ENCODE measurements around the gene ZNF710. TPM values are rescaled to one million over a fixed set of nuclear protein-coding genes. Genes with fewer than 3 reads are reported as not detected.
A peak's percentile ranks its signal among the peaks of the same experiment; 100 is the strongest.

The ZNF710 gene
- total RNA-seq, 1 experiment from 2014 or later, result 27.3 TPM

GRCh38 chr15:90101969-90102890 is 101.1 kb downstream of the ZNF710 start, which contains the start of gene IDH2:
Gene IDH2, minus strand, starts transcription at chr15:90102468. Its CDS starts 78 bp downstream, at chr15:90102390.
- TF ChIP-seq, protein P1, sequence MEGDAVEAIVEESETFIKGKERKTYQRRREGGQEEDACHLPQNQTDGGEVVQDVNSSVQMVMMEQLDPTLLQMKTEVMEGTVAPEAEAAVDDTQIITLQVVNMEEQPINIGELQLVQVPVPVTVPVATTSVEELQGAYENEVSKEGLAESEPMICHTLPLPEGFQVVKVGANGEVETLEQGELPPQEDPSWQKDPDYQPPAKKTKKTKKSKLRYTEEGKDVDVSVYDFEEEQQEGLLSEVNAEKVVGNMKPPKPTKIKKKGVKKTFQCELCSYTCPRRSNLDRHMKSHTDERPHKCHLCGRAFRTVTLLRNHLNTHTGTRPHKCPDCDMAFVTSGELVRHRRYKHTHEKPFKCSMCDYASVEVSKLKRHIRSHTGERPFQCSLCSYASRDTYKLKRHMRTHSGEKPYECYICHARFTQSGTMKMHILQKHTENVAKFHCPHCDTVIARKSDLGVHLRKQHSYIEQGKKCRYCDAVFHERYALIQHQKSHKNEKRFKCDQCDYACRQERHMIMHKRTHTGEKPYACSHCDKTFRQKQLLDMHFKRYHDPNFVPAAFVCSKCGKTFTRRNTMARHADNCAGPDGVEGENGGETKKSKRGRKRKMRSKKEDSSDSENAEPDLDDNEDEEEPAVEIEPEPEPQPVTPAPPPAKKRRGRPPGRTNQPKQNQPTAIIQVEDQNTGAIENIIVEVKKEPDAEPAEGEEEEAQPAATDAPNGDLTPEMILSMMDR (conservative IDR thresholded peaks at IDR 0.05; ENCODE audit: low read depth, low read length), result no peak
- no peak for TF ChIP-seq EZH2 (IDR thresholded peaks at IDR 0.05; ENCODE audit: borderline replicate concordance, low read depth, low read length, poor library complexity, severe bottlenecking)
- Histone ChIP-seq H3K27me3 (replicated peaks; ENCODE audit: insufficient read depth, low read depth, low read length, poor library complexity) (no peaks in the 10 kb centered on the region), H3K36me3 (ENCODE audit: insufficient read depth, low read length, poor library complexity, severe bottlenecking) (no peaks in the 10 kb centered on the region), H3K4me3 (ENCODE audit: low read depth, low read length, poor library complexity, severe bottlenecking) (peak within 1 kb of the TSS; percentile 96), H3K4me1 (ENCODE audit: insufficient read depth, low read length, poor library complexity, severe bottlenecking) (peaks cover 30% of the 10 kb centered on the region), H3K27ac (ENCODE audit: low read depth, low read length, poor library complexity, severe bottlenecking) (peak within 1 kb of the TSS; percentile 93), H3K9me3 (ENCODE audit: low read depth, low read length, poor library complexity, severe bottlenecking) (no peaks in the 10 kb centered on the region)
- intact Hi-C loops (cut with micrococcal nuclease; ENCODE audit: unreplicated experiment), result no loop called here
- DNase-seq (ENCODE audit: low spot score), result peak; percentile 89
- ChIA-PET POLR2A (ENCODE audit: low non-redundant PET) (interaction anchor here (0.6 to 1.0 kb wide), 3 partner anchors 10 to 117 kb away, joined by 3 to 7 read pairs (median 3); no protein-coding TSS in a partner anchor), CTCF (interaction anchor here (0.6 kb wide), 1 partner anchor 16 kb away, joined by 3 read pairs; no protein-coding TSS in a partner anchor)
- no TSS peak for BruUV-seq (replicated peaks)

DNA sequence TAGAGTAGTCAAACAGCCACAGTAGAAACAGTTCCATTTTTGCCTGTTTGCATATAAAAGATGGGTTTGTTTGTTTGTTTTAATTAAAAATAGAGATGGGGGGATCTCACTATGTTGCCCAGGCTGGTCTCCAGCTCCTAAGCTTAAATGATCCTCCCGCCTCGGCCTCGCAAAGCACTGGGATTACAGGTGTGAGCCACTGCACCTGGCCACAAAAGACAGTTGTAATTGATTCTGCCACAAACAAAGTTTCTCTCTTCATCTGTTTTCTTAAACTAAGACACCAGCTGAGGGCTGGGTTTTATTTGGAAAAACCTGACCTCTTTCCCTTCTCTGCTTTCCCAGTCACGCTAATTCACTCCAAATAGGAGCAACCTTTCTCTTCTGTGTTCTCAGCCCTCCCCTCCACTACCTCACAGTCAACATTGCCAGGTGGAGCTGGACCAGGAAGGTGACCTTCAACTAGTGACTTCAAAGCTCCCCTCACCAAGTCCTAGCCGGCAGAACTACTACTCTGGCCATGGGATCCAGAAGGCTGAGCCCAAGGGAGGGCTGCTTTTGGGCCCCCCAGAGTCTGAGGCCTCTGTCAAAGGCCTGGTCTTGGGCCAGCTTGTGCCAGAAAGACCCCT is 102.7 kb downstream of the ZNF710 start:
- Histone ChIP-seq H3K27ac (ENCODE audit: low read depth, low read length, poor library complexity, severe bottlenecking) (no peak overlapping the region), H3K36me3 (ENCODE audit: insufficient read depth, low read length, poor library complexity, severe bottlenecking) (no peaks in the 10 kb centered on the region), H3K4me3 (ENCODE audit: low read depth, low read length, poor library complexity, severe bottlenecking) (no peak overlapping the region), H3K27me3 (replicated peaks; ENCODE audit: insufficient read depth, low read depth, low read length, poor library complexity) (no peaks in the 10 kb centered on the region), H3K9me3 (ENCODE audit: low read depth, low read length, poor library complexity, severe bottlenecking) (no peaks in the 10 kb centered on the region), H3K4me1 (ENCODE audit: insufficient read depth, low read length, poor library complexity, severe bottlenecking) (peaks cover 18% of the 10 kb centered on the region)
- intact Hi-C loops (cut with micrococcal nuclease; ENCODE audit: unreplicated experiment), result no loop called here
- no TSS peak for BruUV-seq (replicated peaks)
- no peak for DNase-seq (ENCODE audit: low spot score)
- ChIA-PET POLR2A (ENCODE audit: low non-redundant PET) (no interaction called here), CTCF (no interaction called here)
- no peak for TF ChIP-seq EZH2 (IDR thresholded peaks at IDR 0.05; ENCODE audit: borderline replicate concordance, low read depth, low read length, poor library complexity, severe bottlenecking)
- TF ChIP-seq, protein P1 (conservative IDR thresholded peaks at IDR 0.05; ENCODE audit: low read depth, low read length), result no peak

DNA sequence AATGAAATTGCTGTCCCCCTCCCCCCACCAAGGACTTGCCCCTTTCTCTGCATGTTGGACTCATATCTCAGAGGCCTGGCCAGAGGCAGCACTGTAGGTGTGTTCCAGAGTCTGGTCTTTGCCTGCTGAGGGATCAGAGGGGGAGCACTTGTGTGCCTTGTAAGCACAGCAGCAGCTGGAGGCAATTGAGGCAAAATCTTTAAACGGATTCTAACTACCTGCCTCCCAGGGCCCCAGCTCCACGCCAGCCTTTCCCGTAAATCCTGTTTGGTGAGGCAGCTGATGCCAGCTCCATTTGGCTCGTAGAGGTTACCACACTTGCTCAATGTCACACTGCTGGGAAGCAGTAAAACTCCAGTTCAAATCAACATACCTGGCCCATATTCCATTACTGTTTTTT is 103.4 kb downstream of the ZNF710 start:
- DNase-seq (ENCODE audit: low spot score), result no peak
- CTCF ChIA-PET, result no interaction called here
- Histone ChIP-seq H3K36me3 (ENCODE audit: insufficient read depth, low read length, poor library complexity, severe bottlenecking) (no peaks in the 10 kb centered on the region), H3K27me3 (replicated peaks; ENCODE audit: insufficient read depth, low read depth, low read length, poor library complexity) (no peaks in the 10 kb centered on the region), H3K27ac (ENCODE audit: low read depth, low read length, poor library complexity, severe bottlenecking) (no peak overlapping the region), H3K4me1 (ENCODE audit: insufficient read depth, low read length, poor library complexity, severe bottlenecking) (peaks cover 11% of the 10 kb centered on the region), H3K9me3 (ENCODE audit: low read depth, low read length, poor library complexity, severe bottlenecking) (no peaks in the 10 kb centered on the region), H3K4me3 (ENCODE audit: low read depth, low read length, poor library complexity, severe bottlenecking) (no peak overlapping the region)
- TF ChIP-seq EZH2 (IDR thresholded peaks at IDR 0.05; ENCODE audit: borderline replicate concordance, low read depth, low read length, poor library complexity, severe bottlenecking), result no peak
- TF ChIP-seq, protein P1 (conservative IDR thresholded peaks at IDR 0.05; ENCODE audit: low read depth, low read length), result no peak
- POLR2A ChIA-PET (ENCODE audit: low non-redundant PET), result no interaction called here
- BruUV-seq (replicated peaks), result no TSS peak
- intact Hi-C loops (cut with micrococcal nuclease; ENCODE audit: unreplicated experiment), result no loop called here

Measured in A673 (cell line).